Calu3 (cell line): ENCODE results near the gene USP5. TPM values are rescaled to one million over a fixed set of nuclear protein-coding genes. Genes with fewer than 3 reads are reported as not detected.

Experiments used
- BruUV-seq: library from RNA; stranded (reverse); fragments of 400-500 nt; replicated peaks from 2 replicates; lab custom pipeline; 2021; lab: Mats Ljungman, UMichigan
- CTCF ChIA-PET: fragments of 300-600 bp; sonication (Branson Sonifier 250); formaldehyde crosslinking; loops from one replicate; lab custom pipeline; 2022; ENCODE audit warnings: antibody characterized with exemption; lab: Charles Lee
- DNase-seq: peaks from one replicate; pipeline ENCODE4 v3.0.0; 2022
- H3K27ac Mint-ChIP-seq: one replicate; pipeline ENCODE4 v1.8.0; 2022; ENCODE audit warnings: mixed read lengths; ENCODE audit not compliant: unreplicated experiment
- H3K27me3 Mint-ChIP-seq: one replicate; pipeline ENCODE4 v1.8.0; 2022; ENCODE audit warnings: mixed read lengths; ENCODE audit not compliant: unreplicated experiment
- H3K36me3 Mint-ChIP-seq: one replicate; pipeline ENCODE4 v1.8.0; 2022; ENCODE audit warnings: mild to moderate bottlenecking, moderate library complexity, mixed read lengths; ENCODE audit not compliant: insufficient read depth, unreplicated experiment
- H3K4me1 Mint-ChIP-seq: one replicate; pipeline ENCODE4 v1.8.0; 2022; ENCODE audit warnings: mild to moderate bottlenecking, low read depth, mixed read lengths; ENCODE audit not compliant: unreplicated experiment
- H3K4me3 Mint-ChIP-seq: one replicate; pipeline ENCODE4 v1.8.0; 2022; ENCODE audit warnings: mild to moderate bottlenecking, low read depth, moderate library complexity, mixed read lengths; ENCODE audit not compliant: unreplicated experiment
- H3K9me3 Mint-ChIP-seq: one replicate; pipeline ENCODE4 v1.8.0; 2022; ENCODE audit warnings: low read depth, mixed read lengths; ENCODE audit not compliant: unreplicated experiment
- intact Hi-C: fragments of 100-400 bp; cut with micrococcal nuclease; formaldehyde crosslinking; loops from one replicate; pipeline ENCODE4 v1.10.0; 2022; ENCODE audit not compliant: unreplicated experiment
- total RNA-seq: library from RNA; stranded (reverse); gene quantifications from 2 replicates; pipeline ENCODE4 v1.2.3, GENCODE V29; 2022
- TF ChIP-seq, protein P1 (sequence below): fragments of 200-600 bp; IDR thresholded peaks from one replicate; pipeline ENCODE4 v1.8.0; 2022; ENCODE audit warnings: antibody characterized with exemption; ENCODE audit not compliant: unreplicated experiment

Gene USP5
- total RNA-seq, 1 experiment from 2014 or later: 128 TPM

DNA sequence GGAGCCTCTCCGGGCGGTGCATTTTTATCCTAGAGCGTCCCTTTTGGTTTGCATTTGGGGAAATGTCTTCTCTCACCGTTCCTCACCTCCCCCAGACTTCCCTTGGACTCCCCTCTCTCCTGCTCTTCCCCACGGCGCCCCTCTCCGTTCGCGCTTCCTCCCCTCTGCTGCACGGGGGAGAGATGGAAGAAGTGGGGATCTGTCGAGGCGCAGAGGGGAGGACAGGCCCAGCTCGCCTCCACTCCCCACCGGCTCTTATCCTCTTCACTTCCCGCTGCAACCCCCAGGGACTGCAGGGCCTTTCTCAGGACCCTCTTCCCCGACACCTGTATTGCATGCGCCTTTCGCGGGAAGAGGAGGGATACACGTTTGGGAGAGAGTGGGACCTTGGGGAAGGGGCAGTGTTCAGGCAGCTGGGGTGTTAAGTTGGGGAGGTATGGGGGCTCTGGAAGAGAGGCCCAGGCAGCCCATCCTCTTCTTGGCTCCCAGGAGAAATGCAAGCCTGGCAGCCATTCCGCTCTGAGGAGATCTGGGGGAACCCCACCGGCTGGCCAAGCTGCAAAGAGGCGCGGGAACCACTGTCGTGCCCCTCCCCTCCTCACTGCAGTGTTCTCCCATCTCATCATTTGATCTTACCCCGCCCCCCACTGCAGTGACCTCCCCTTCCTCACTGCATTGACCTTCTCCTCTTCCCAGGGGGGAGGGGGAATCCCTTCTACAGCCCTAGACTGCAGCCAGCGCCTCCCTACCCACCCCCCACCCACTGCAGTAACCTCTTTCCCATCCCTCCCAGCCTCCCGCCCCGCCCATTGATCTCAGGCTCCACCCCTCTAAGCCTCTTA lies 63.2 kb downstream of the USP5 start:
- BruUV-seq: no TSS peak
- CTCF ChIA-PET: interaction anchor here (1.3 kb wide), 1 partner anchor 46 kb away, joined by 3 read pairs; no protein-coding TSS in a partner anchor
- Mint-ChIP-seq H3K27ac (peak overlapping the region; percentile 9), H3K4me1 (no peaks in the 10 kb centered on the region), H3K4me3 (peak overlapping the region; percentile 83), H3K27me3 (peaks cover 32% of the 10 kb centered on the region), H3K36me3 (peaks cover 28% of the 10 kb centered on the region), H3K9me3 (no peaks in the 10 kb centered on the region)
- no peak for DNase-seq
- TF ChIP-seq, protein P1, sequence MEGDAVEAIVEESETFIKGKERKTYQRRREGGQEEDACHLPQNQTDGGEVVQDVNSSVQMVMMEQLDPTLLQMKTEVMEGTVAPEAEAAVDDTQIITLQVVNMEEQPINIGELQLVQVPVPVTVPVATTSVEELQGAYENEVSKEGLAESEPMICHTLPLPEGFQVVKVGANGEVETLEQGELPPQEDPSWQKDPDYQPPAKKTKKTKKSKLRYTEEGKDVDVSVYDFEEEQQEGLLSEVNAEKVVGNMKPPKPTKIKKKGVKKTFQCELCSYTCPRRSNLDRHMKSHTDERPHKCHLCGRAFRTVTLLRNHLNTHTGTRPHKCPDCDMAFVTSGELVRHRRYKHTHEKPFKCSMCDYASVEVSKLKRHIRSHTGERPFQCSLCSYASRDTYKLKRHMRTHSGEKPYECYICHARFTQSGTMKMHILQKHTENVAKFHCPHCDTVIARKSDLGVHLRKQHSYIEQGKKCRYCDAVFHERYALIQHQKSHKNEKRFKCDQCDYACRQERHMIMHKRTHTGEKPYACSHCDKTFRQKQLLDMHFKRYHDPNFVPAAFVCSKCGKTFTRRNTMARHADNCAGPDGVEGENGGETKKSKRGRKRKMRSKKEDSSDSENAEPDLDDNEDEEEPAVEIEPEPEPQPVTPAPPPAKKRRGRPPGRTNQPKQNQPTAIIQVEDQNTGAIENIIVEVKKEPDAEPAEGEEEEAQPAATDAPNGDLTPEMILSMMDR: no peak
- intact Hi-C loops: no loop called here

DNA sequence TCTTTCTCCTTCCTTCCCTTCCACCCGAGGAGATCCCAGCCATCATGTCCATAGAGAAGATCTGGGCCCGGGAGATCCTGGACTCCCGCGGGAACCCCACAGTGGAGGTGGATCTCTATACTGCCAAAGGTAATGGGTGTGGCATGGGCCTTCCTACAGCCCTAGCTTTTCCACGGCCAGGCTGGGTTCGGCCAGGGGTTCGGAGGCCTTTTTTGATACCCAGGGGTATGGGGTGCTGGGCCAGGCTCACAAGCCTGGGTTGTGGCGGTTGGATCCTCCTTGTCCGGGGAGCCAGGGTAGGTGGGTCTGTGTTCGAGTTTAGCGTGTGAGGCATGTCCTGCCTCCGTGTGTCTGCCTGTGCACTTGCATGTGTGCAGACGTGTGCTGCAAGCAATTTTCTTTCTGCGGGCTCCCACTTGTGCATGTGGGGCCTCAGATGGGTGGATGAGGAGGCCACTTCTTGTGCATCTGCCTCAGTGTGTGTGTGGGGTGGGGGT lies 63.9 kb downstream of the USP5 start:
- Mint-ChIP-seq H3K4me3 (peak overlapping the region; percentile 83), H3K4me1 (no peaks in the 10 kb centered on the region), H3K9me3 (no peaks in the 10 kb centered on the region), H3K27ac (no peak overlapping the region), H3K36me3 (peaks cover 28% of the 10 kb centered on the region), H3K27me3 (peaks cover 32% of the 10 kb centered on the region)
- intact Hi-C loops: no loop called here
- CTCF ChIA-PET: interaction anchor here (0.7 kb wide), 1 partner anchor 10 kb away, joined by 3 read pairs; no protein-coding TSS in a partner anchor
- BruUV-seq: no TSS peak
- no peak for DNase-seq
- TF ChIP-seq, protein P1: no peak

Other genes with a start within 250 kb of the USP5 start
- gene CHD4, start 244.8 kb upstream of the USP5 start, total RNA-seq: 164 and 165 TPM in 2 replicates
- 2.5 and 3.2 TPM in 2 replicates for gene LPAR5, start 216.2 kb upstream of the USP5 start, total RNA-seq
- gene ACRBP, start 204.7 kb upstream of the USP5 start, total RNA-seq: 2.9 and 4.1 TPM in 2 replicates
- 24.9 and 26.6 TPM in 2 replicates for gene ING4, start 189.0 kb upstream of the USP5 start, total RNA-seq
- gene ZNF384, start 162.8 kb upstream of the USP5 start, total RNA-seq: 64.9 and 68.5 TPM in 2 replicates
- gene PIANP, start 151.3 kb upstream of the USP5 start, total RNA-seq: not detected in 2 replicates
- gene COPS7A, start 128.1 kb upstream of the USP5 start, total RNA-seq: 47.3 and 55.3 TPM in 2 replicates
- 176 and 183 TPM in 2 replicates for gene MLF2, start 99.0 kb upstream of the USP5 start, total RNA-seq
- gene PTMS, start 85.8 kb upstream of the USP5 start, total RNA-seq: 53.5 and 62.9 TPM in 2 replicates
- 0.34 TPM in 1 of 2 replicates, not detected in the other for gene LAG3, start 79.6 kb upstream of the USP5 start, total RNA-seq
- gene CD4, start 62.6 kb upstream of the USP5 start, total RNA-seq: not detected in 2 replicates
- gene GPR162, start 30.3 kb upstream of the USP5 start, total RNA-seq: not detected in 2 replicates
- 0.45 and 0.56 TPM in 2 replicates for gene P3H3, start 23.7 kb upstream of the USP5 start, total RNA-seq
- not detected in 2 replicates for gene GNB3, start 11.2 kb upstream of the USP5 start, total RNA-seq
- gene CDCA3, start 864 bp upstream of the USP5 start, total RNA-seq: 47.9 and 57.1 TPM in 2 replicates
- 608 and 639 TPM in 2 replicates for gene TPI1, start 15.4 kb downstream of the USP5 start, total RNA-seq
- gene SPSB2, start 21.2 kb downstream of the USP5 start, total RNA-seq: 18.0 and 21.5 TPM in 2 replicates
- 6.0 and 8.3 TPM in 2 replicates for gene LRRC23, start 52.7 kb downstream of the USP5 start, total RNA-seq
- gene ENO2, start 62.4 kb downstream of the USP5 start, total RNA-seq: 14.5 and 16.1 TPM in 2 replicates
- gene ATN1, start 75.8 kb downstream of the USP5 start, total RNA-seq: 59.9 and 62.0 TPM in 2 replicates
- gene RNU7-1, start 91.7 kb downstream of the USP5 start, total RNA-seq: not detected in 2 replicates
- gene C12orf57, start 91.9 kb downstream of the USP5 start, total RNA-seq: 96.7 and 103 TPM in 2 replicates
- 42.4 and 46.3 TPM in 2 replicates for gene PTPN6, start 99.2 kb downstream of the USP5 start, total RNA-seq
- 182 and 195 TPM in 2 replicates for gene PHB2, start 118.5 kb downstream of the USP5 start, total RNA-seq
- gene EMG1, start 118.8 kb downstream of the USP5 start, total RNA-seq: 73.1 and 80.5 TPM in 2 replicates
- 30.2 and 31.7 TPM in 2 replicates for gene LPCAT3, start 166.3 kb downstream of the USP5 start, total RNA-seq
- 7.1 and 9.7 TPM in 2 replicates for gene C1S, start 208.6 kb downstream of the USP5 start, total RNA-seq
- 7.6 and 7.9 TPM in 2 replicates for gene C1R, start 240.3 kb downstream of the USP5 start, total RNA-seq